ENCODE data around the gene FBLN5.
A peak's percentile ranks its signal among the peaks of the same experiment; 100 is the strongest.

Gene FBLN5

GRCh38 chr14:91957876-91958313, 10.4 kb upstream of the FBLN5 start:
- no peaks in the 10 kb centered on the region for H3K4me1 Mint-ChIP-seq
- no peak overlapping the region for H3K27ac Mint-ChIP-seq
- no peaks in the 10 kb centered on the region for H3K9me3 Mint-ChIP-seq
- ATAC-seq (no peak), DNase-seq (ENCODE audit: low spot score in 2 of 2) (peak in 1 of 2 donors; percentile 38)
- no peaks in the 10 kb centered on the region for H3K36me3 Mint-ChIP-seq
- no peak overlapping the region for H3K4me3 Mint-ChIP-seq

- DNase-seq (ENCODE audit: low spot score in 2 of 2): no peak
- H3K9me3 Mint-ChIP-seq: no peaks in the 10 kb centered on the region
- no peak overlapping the region for H3K27ac Mint-ChIP-seq
- ATAC-seq: no peak
- H3K36me3 Mint-ChIP-seq: no peaks in the 10 kb centered on the region
- H3K4me1 Mint-ChIP-seq: no peaks in the 10 kb centered on the region
- no peak overlapping the region for H3K4me3 Mint-ChIP-seq
These were observed 9.1 kb upstream of the FBLN5 start for GRCh38 chr14:91956616-91957015.

GRCh38 chr14:91955168-91955567, 7.7 kb upstream of the FBLN5 start:
- H3K36me3 Mint-ChIP-seq: no peaks in the 10 kb centered on the region
- H3K9me3 Mint-ChIP-seq: no peaks in the 10 kb centered on the region
- no peak overlapping the region for H3K4me3 Mint-ChIP-seq
- no peak for DNase-seq (ENCODE audit: low spot score in 2 of 2)
- H3K4me1 Mint-ChIP-seq: no peaks in the 10 kb centered on the region
- H3K27ac Mint-ChIP-seq: no peak overlapping the region
- ATAC-seq: no peak

- Mint-ChIP-seq H3K36me3 (no peaks in the 10 kb centered on the region), H3K4me3 (no peak overlapping the region), H3K4me1 (no peaks in the 10 kb centered on the region), H3K27ac (no peak overlapping the region), H3K9me3 (no peaks in the 10 kb centered on the region)
- DNase-seq (ENCODE audit: low spot score in 2 of 2): no peak
- ATAC-seq: no peak
These were observed 5.9 kb upstream of the FBLN5 start for GRCh38 chr14:91953170-91953985.

- peak overlapping the region; percentile 58 for H3K27ac Mint-ChIP-seq
- ATAC-seq: peak; percentile 48
These were observed 646 bp downstream of the FBLN5 start for GRCh38 chr14:91946622-91947474.

GRCh38 chr14:91945751-91946621, 1.5 kb downstream of the FBLN5 start:
- ATAC-seq: no peak
- Mint-ChIP-seq H3K36me3 (no peaks in the 10 kb centered on the region), H3K4me3 (peak overlapping the region; percentile 74), H3K9me3 (no peaks in the 10 kb centered on the region), H3K4me1 (peaks cover 13% of the 10 kb centered on the region), H3K27ac (no peak overlapping the region)
- no peak for DNase-seq (ENCODE audit: low spot score in 2 of 2)

More at GRCh38 chr14:91946622-91947474, 646 bp downstream of the FBLN5 start:
- Mint-ChIP-seq H3K4me1 (peaks cover 13% of the 10 kb centered on the region), H3K4me3 (peak overlapping the region; percentile 74), H3K36me3 (no peaks in the 10 kb centered on the region), H3K9me3 (no peaks in the 10 kb centered on the region)
- no peak for DNase-seq (ENCODE audit: low spot score in 2 of 2)

- no peak overlapping the region for H3K27ac Mint-ChIP-seq
- ATAC-seq (no peak), DNase-seq (ENCODE audit: low spot score in 2 of 2) (no peak)
- H3K9me3 Mint-ChIP-seq: no peaks in the 10 kb centered on the region
- H3K36me3 Mint-ChIP-seq: no peaks in the 10 kb centered on the region
- H3K4me1 Mint-ChIP-seq: peaks cover 13% of the 10 kb centered on the region
- H3K4me3 Mint-ChIP-seq: no peak overlapping the region
These were observed 4.5 kb downstream of the FBLN5 start for GRCh38 chr14:91942946-91943345.

GRCh38 chr14:91942128-91942527, 5.4 kb downstream of the FBLN5 start:
- no peaks in the 10 kb centered on the region for H3K36me3 Mint-ChIP-seq
- DNase-seq (ENCODE audit: low spot score in 2 of 2): no peak
- no peak for ATAC-seq
- H3K27ac Mint-ChIP-seq: no peak overlapping the region
- H3K4me1 Mint-ChIP-seq: peaks cover 12% of the 10 kb centered on the region
- H3K4me3 Mint-ChIP-seq: no peak overlapping the region
- no peaks in the 10 kb centered on the region for H3K9me3 Mint-ChIP-seq

GRCh38 chr14:91940209-91940608, 7.3 kb downstream of the FBLN5 start:
- Mint-ChIP-seq H3K27ac (no peak overlapping the region), H3K36me3 (no peaks in the 10 kb centered on the region), H3K9me3 (no peaks in the 10 kb centered on the region), H3K4me3 (no peak overlapping the region), H3K4me1 (peaks cover 6% of the 10 kb centered on the region)
- no peak for DNase-seq (ENCODE audit: low spot score in 2 of 2)
- ATAC-seq: no peak

GRCh38 chr14:91935586-91935985, 11.9 kb downstream of the FBLN5 start:
- no peak for ATAC-seq
- no peaks in the 10 kb centered on the region for H3K36me3 Mint-ChIP-seq
- H3K9me3 Mint-ChIP-seq: no peaks in the 10 kb centered on the region
- DNase-seq (ENCODE audit: low spot score in 2 of 2): no peak
- no peak overlapping the region for H3K4me3 Mint-ChIP-seq
- no peak overlapping the region for H3K27ac Mint-ChIP-seq
- H3K4me1 Mint-ChIP-seq: no peaks in the 10 kb centered on the region

- no peak overlapping the region for H3K27ac Mint-ChIP-seq
- H3K9me3 Mint-ChIP-seq: no peaks in the 10 kb centered on the region
- ATAC-seq (no peak), DNase-seq (ENCODE audit: low spot score in 2 of 2) (no peak)
- no peaks in the 10 kb centered on the region for H3K36me3 Mint-ChIP-seq
- no peak overlapping the region for H3K4me3 Mint-ChIP-seq
- H3K4me1 Mint-ChIP-seq: no peaks in the 10 kb centered on the region
These were observed 12.8 kb downstream of the FBLN5 start for GRCh38 chr14:91934554-91935285.

GRCh38 chr14:91931478-91932088, 15.9 kb downstream of the FBLN5 start:
- DNase-seq (ENCODE audit: low spot score in 2 of 2) (no peak), ATAC-seq (no peak)
- no peaks in the 10 kb centered on the region for H3K9me3 Mint-ChIP-seq
- no peak overlapping the region for H3K4me3 Mint-ChIP-seq
- H3K36me3 Mint-ChIP-seq: no peaks in the 10 kb centered on the region
- H3K27ac Mint-ChIP-seq: no peak overlapping the region
- H3K4me1 Mint-ChIP-seq: no peaks in the 10 kb centered on the region

GRCh38 chr14:91929700-91930099, 17.8 kb downstream of the FBLN5 start:
- ATAC-seq (no peak), DNase-seq (ENCODE audit: low spot score in 2 of 2) (no peak)
- Mint-ChIP-seq H3K27ac (no peak overlapping the region), H3K4me3 (no peak overlapping the region), H3K4me1 (no peaks in the 10 kb centered on the region), H3K36me3 (no peaks in the 10 kb centered on the region), H3K9me3 (no peaks in the 10 kb centered on the region)

- H3K27ac Mint-ChIP-seq: no peak overlapping the region
- H3K4me1 Mint-ChIP-seq: no peaks in the 10 kb centered on the region
- H3K9me3 Mint-ChIP-seq: no peaks in the 10 kb centered on the region
- H3K36me3 Mint-ChIP-seq: no peaks in the 10 kb centered on the region
- no peak overlapping the region for H3K4me3 Mint-ChIP-seq
- ATAC-seq (no peak), DNase-seq (ENCODE audit: low spot score in 2 of 2) (no peak)
These were observed 19.7 kb downstream of the FBLN5 start for GRCh38 chr14:91927800-91928199.
